ENCODE results near the gene MAMSTR. TPM values are rescaled to one million over a fixed set of nuclear protein-coding genes. Genes with fewer than 3 reads are reported as not detected.

The MAMSTR gene
- total and polyA plus RNA-seq, 10 of the 15 experiments (the other 5 are each of a cell fraction or from before 2014, with no cell fraction given): 0.04 to 0.73 (median 0.31) TPM; not detected in 1

DNA sequence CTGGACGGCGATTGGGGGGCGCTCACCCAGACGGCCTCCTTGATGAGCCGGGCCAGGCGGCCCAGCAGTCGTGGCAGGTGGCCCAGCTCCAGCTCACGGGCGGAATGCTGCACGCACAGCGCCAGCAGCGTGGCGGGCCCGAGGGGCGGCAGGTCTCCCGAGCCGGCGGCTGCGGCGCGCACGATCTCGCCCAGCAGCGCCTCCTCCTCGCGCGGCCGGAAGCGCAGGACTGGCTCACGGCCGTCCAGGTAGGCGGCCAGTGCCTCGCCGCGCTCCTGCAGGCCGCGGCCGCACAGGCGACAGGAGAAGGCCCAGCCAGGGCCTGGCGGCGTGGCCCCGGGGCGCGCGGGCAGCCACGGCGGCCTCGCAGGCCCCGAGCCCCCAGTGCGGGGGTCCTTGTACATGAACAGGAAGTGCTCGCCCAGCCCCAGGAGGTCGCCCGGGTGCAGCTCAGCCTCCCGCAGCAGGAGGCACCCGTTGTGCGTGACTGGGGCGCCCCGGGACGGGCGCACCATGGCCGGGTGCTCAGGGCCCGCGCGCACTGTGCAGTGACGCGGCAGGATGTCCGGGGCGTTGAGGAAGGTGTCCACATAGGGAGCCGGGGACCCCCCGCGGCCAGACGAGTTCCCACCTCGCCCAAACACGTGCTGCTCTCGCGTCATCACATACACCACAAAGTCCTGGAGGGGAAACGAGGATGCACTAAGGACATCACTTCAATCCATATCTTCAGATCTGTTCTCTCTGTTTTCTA is 9.6 kb upstream of the MAMSTR start (continued):
- no peak for TF ChIP-seq YY1 (IDR thresholded peaks at IDR 0.05; ENCODE audit: low read depth, low read length)
- no peak for TF ChIP-seq MXI1 (IDR thresholded peaks at IDR 0.05; ENCODE audit: low read depth, low read length)

DNA sequence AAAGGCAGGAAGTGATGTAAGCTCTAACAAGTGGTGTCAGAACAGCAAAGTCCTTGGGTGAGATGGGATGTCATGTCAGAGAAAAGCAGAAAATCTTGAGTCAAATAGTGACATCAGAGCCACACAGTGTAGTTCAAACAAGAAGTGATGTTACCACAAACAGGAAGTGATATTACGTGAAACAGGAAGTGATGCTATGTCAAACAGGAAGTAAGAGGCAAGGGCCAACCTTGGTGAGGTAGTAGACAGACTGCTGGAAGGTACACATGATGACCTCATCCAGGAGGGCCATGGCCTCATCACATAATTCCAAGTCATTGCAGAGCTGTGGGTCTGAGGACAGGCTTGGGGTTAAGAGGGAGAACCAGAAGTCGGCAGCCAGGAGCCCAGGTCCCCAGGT is 7.0 kb upstream of the MAMSTR start:
- no peak overlapping the region for H3K4me2 ChIP-seq (ENCODE audit: control insufficient read depth, insufficient read depth)
- DNase-seq (ENCODE audit: low read depth, low spot score) (no peak), ATAC-seq (no peak), FAIRE-seq (no peak)
- no peaks in the 10 kb centered on the region for H3K79me2 ChIP-seq (ENCODE audit: control insufficient read depth, insufficient read depth, low read length)
- H4K20me1 ChIP-seq (ENCODE audit: control insufficient read depth, insufficient read depth): no peaks in the 10 kb centered on the region
- H3K4me1 ChIP-seq (ENCODE audit: control insufficient read depth, insufficient read depth, low read length): no peaks in the 10 kb centered on the region; the same call in 1 of the 2 replicates
- H3K4me3 ChIP-seq: no peak overlapping the region
- H3K27me3 ChIP-seq (replicated peaks in 1 of 2; ENCODE audit: control insufficient read depth in 2 of 2, insufficient read depth in 2 of 2, low read length in 1 of 2): no peaks in the 10 kb centered on the region
- H3K36me3 ChIP-seq (ENCODE audit: control insufficient read depth in 2 of 2, insufficient read depth in 2 of 2, low read length in 1 of 2): no peaks in the 10 kb centered on the region
- ChIA-PET RAD21 (ENCODE audit: unreplicated experiment) (interaction anchor here (2.0 kb wide), 1 partner anchor 13 kb away, joined by 4 read pairs; no protein-coding TSS in a partner anchor), CTCF (interaction anchor here (0.6 kb wide), 1 partner anchor 116 kb away, joined by 3 read pairs; no protein-coding TSS in a partner anchor), POLR2A (no interaction called here), SMC1A (ENCODE audit: uncharacterized antibody, unreplicated experiment) (interaction anchor here (1.1 kb wide), 1 partner anchor 81 kb away, joined by 3 read pairs; no protein-coding TSS in a partner anchor)
- H2AFZ ChIP-seq (ENCODE audit: control insufficient read depth, low read depth, low read length): peak overlapping the region; percentile 51; the same call in 1 of the 2 replicates
- in situ Hi-C loops (cut with MboI) (no loop called here), intact Hi-C loops (cut with micrococcal nuclease; ENCODE audit: unreplicated experiment) (no loop called here)
- H3K9ac ChIP-seq (ENCODE audit: control insufficient read depth, insufficient read depth, low read length): no peak overlapping the region
- no peak overlapping the region for H3K27ac ChIP-seq (ENCODE audit: control insufficient read depth, insufficient read depth)
- H3K9me3 ChIP-seq (replicated peaks; ENCODE audit: control insufficient read depth, insufficient read depth, low read length): peaks cover 8% of the 10 kb centered on the region; the same call in 2 of the 3 replicates
- 34% methylated on average over 2 of the region's 2 CpGs for WGBS (ENCODE audit: insufficient coverage, insufficient replicate concordance, low lambda C conversion rate, missing lambda C conversion rate)
- no TSS peak for BruUV-seq (replicated peaks)
- TF ChIP-seq CREM (IDR thresholded peaks at IDR 0.05; ENCODE audit: low read depth): peak; percentile 69
- no peak for TF ChIP-seq IRF4 (IDR thresholded peaks at IDR 0.05; ENCODE audit: low read depth, low read length)
- peak; percentile 63; the same call in 1 of the 2 replicates for TF ChIP-seq SPI1 (IDR thresholded peaks at IDR 0.05; ENCODE audit: borderline replicate concordance, insufficient read depth, low read depth, low read length)
- peak; percentile 74 for TF ChIP-seq ZBTB40 (IDR thresholded peaks at IDR 0.05; ENCODE audit: borderline replicate concordance)
- TF ChIP-seq CREB1 (IDR thresholded peaks at IDR 0.05; ENCODE audit: low read depth): peak; percentile 88
- peak in 1 of 2 experiments; percentile 82; a peak in 2 of 4 replicates for TF ChIP-seq ETV6 (conservative IDR thresholded peaks at IDR 0.05 in 1 of 2, IDR thresholded peaks at IDR 0.05 in 1 of 2; ENCODE audit: borderline replicate concordance in 1 of 2, low read depth in 1 of 2)
- TF ChIP-seq, protein P1, sequence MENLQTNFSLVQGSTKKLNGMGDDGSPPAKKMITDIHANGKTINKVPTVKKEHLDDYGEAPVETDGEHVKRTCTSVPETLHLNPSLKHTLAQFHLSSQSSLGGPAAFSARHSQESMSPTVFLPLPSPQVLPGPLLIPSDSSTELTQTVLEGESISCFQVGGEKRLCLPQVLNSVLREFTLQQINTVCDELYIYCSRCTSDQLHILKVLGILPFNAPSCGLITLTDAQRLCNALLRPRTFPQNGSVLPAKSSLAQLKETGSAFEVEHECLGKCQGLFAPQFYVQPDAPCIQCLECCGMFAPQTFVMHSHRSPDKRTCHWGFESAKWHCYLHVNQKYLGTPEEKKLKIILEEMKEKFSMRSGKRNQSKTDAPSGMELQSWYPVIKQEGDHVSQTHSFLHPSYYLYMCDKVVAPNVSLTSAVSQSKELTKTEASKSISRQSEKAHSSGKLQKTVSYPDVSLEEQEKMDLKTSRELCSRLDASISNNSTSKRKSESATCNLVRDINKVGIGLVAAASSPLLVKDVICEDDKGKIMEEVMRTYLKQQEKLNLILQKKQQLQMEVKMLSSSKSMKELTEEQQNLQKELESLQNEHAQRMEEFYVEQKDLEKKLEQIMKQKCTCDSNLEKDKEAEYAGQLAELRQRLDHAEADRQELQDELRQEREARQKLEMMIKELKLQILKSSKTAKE (IDR thresholded peaks at IDR 0.05; ENCODE audit: low read depth, poor library complexity, severe bottlenecking): no peak
- no peak for TF ChIP-seq E2F8 (IDR thresholded peaks at IDR 0.05; ENCODE audit: low read depth, partially characterized antibody)
